Measurements from ENCODE around the gene XIRP1. TPM values are rescaled to one million over a fixed set of nuclear protein-coding genes. Genes with fewer than 3 reads are reported as not detected.

XIRP1 gene
- total RNA-seq, 1 donor from 2014 or later: not detected

DNA sequence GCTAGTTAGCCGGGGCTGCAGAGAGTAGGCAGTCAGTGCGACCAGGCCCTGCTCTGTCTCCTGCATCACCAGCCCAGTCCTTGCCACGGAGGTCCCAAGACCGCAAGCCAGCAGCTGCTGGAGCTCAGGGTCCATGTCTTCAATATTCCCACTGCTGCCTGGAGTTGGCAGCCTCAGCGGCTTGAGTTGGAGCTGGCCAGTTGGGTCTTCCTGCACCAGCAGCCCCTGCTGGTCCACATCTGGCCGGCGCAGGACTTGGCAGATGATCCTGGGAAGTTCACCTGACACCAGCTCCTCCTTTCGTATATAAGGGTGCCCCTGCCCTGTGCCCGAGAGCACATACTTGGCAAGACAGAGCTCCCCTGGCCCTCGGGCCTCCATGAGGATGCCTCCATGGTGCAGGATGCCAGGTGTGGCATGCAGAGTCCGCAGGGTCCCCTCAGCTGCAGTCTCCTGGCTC lies 5.7 kb downstream of the XIRP1 start:
- Histone ChIP-seq H3K4me1 (no peaks in the 10 kb centered on the region), H3K27me3 (no peaks in the 10 kb centered on the region), H3K27ac (no peak overlapping the region), H3K9me3 (no peaks in the 10 kb centered on the region), H3K4me3 (no peak overlapping the region), H3K36me3 (no peaks in the 10 kb centered on the region)
- intact Hi-C loops (cut with DNase I): loop anchor here (10.0 kb wide), 1 partner anchor 52 kb away; no protein-coding TSS in a partner anchor
- TF ChIP-seq, protein P1, sequence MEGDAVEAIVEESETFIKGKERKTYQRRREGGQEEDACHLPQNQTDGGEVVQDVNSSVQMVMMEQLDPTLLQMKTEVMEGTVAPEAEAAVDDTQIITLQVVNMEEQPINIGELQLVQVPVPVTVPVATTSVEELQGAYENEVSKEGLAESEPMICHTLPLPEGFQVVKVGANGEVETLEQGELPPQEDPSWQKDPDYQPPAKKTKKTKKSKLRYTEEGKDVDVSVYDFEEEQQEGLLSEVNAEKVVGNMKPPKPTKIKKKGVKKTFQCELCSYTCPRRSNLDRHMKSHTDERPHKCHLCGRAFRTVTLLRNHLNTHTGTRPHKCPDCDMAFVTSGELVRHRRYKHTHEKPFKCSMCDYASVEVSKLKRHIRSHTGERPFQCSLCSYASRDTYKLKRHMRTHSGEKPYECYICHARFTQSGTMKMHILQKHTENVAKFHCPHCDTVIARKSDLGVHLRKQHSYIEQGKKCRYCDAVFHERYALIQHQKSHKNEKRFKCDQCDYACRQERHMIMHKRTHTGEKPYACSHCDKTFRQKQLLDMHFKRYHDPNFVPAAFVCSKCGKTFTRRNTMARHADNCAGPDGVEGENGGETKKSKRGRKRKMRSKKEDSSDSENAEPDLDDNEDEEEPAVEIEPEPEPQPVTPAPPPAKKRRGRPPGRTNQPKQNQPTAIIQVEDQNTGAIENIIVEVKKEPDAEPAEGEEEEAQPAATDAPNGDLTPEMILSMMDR (IDR thresholded peaks at IDR 0.05): no peak
- no peak for DNase-seq (ENCODE audit: low spot score in 2 of 2)

DNA sequence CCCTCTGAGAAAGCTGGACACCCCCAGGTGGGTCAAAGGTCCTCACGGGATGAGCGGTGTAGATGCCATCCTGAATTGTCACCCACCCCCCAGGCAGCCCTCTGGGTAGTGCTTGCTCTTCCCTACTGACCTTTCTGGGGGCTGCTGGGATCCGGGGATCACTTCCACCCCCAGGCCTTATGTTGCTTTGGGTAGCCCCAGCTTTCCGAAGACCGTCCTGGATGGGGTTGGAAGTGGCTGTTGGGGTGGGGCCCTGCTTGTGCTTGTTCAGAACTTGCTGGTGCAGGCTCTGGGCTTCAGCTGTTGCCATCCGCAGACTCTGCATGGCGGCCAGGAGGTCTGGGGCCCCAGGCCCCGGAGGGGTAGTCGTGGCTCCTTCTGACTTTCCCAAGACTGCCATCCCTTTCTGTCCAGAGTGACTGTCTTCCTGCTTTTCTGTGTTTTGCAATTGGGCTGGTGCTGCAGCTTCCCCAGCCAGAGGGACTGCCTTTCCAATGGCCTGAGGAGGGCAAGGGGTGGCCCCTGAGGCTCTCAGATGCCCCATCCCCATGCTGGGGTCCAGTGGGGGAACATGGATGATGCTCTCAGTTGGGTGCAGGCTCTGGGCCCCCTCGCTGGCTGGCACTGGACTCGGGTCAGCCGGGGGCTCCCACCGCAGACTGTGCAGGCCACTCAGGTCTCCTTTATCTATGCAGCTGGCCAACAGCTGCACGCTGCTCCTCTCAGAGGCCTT lies 6.3 kb downstream of the XIRP1 start:
- peaks cover 0 to 5% of the 10 kb centered on the region in 2 donors for H3K4me1 ChIP-seq
- no peak overlapping the region for H3K27ac ChIP-seq
- H3K4me3 ChIP-seq: no peak overlapping the region
- intact Hi-C loops (cut with DNase I): loop anchor here (10.0 kb wide), 1 partner anchor 51 kb away; no protein-coding TSS in a partner anchor
- TF ChIP-seq, protein P1 (IDR thresholded peaks at IDR 0.05): no peak
- DNase-seq (ENCODE audit: low spot score in 2 of 2): no peak
- H3K36me3 ChIP-seq: no peaks in the 10 kb centered on the region
- H3K27me3 ChIP-seq: no peaks in the 10 kb centered on the region
- H3K9me3 ChIP-seq: no peaks in the 10 kb centered on the region

DNA sequence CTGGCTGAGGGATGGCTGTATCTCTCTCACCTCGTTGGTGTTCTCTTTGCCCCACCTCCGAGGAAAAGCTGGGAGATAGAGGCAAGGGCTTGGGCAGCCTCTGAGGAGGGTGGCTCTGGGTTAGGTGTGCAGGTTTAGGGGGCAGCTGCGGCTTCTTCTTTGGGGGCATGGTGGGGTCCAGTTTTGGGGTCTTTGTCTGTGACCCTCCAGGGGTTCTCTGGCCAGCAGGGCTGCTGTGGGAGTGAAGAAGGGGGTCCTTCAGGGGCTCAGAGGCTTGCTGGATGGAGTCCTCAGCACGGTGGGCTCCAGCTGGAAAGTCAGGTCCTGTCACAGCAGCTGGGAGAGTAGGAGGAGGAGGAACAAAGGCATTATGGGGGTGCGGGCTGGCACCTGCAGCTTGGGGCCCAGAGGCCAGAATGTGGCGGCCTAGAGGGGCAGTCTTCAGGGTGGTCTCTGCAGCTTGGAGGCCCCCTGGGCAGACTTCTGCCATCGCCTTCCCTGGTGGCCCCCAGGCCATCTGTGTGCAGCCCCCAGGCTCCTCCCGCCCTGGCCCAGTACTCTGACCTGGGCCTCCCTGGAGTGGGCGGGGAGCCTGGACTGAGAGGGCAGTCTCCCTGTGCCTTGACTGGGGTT lies 7.0 kb downstream of the XIRP1 start:
- intact Hi-C loops (cut with DNase I): loop anchor here (10.0 kb wide), 1 partner anchor 51 kb away; no protein-coding TSS in a partner anchor
- DNase-seq (ENCODE audit: low spot score in 2 of 2): no peak
- Histone ChIP-seq H3K4me1 (peaks cover 1 to 10% of the 10 kb centered on the region in 2 donors), H3K9me3 (no peaks in the 10 kb centered on the region), H3K27me3 (no peaks in the 10 kb centered on the region), H3K36me3 (no peaks in the 10 kb centered on the region), H3K4me3 (no peak overlapping the region), H3K27ac (no peak overlapping the region)
- TF ChIP-seq, protein P1 (IDR thresholded peaks at IDR 0.05): no peak

DNA sequence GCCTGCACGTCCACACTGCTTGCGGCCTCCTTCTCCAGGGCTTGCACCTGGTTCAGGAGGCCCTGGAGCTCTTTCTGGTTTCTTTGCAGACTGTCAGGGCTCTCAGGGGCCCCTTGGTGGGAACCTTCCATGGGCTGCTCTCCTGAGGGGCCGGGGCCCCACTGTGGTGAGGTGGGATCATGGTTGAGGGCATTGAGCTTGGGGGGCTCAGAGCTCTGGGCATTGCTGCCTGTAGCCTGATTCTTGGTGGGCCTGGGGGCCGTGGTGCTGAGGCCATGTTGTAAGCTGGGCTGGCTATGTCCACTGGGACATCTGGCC lies 7.5 kb downstream of the XIRP1 start:
- H3K9me3 ChIP-seq: no peaks in the 10 kb centered on the region
- no peaks in the 10 kb centered on the region for H3K36me3 ChIP-seq
- no peaks in the 10 kb centered on the region for H3K27me3 ChIP-seq
- no peak for DNase-seq (ENCODE audit: low spot score in 2 of 2)
- H3K27ac ChIP-seq: no peak overlapping the region
- intact Hi-C loops (cut with DNase I): loop anchor here (5.0 to 10.0 kb wide), 2 partner anchors 50 to 197 kb away; partner anchors contain the start of gene SLC25A38
- peaks cover 6 to 15% of the 10 kb centered on the region in 2 donors for H3K4me1 ChIP-seq
- TF ChIP-seq, protein P1 (IDR thresholded peaks at IDR 0.05): no peak
- H3K4me3 ChIP-seq: no peak overlapping the region

DNA sequence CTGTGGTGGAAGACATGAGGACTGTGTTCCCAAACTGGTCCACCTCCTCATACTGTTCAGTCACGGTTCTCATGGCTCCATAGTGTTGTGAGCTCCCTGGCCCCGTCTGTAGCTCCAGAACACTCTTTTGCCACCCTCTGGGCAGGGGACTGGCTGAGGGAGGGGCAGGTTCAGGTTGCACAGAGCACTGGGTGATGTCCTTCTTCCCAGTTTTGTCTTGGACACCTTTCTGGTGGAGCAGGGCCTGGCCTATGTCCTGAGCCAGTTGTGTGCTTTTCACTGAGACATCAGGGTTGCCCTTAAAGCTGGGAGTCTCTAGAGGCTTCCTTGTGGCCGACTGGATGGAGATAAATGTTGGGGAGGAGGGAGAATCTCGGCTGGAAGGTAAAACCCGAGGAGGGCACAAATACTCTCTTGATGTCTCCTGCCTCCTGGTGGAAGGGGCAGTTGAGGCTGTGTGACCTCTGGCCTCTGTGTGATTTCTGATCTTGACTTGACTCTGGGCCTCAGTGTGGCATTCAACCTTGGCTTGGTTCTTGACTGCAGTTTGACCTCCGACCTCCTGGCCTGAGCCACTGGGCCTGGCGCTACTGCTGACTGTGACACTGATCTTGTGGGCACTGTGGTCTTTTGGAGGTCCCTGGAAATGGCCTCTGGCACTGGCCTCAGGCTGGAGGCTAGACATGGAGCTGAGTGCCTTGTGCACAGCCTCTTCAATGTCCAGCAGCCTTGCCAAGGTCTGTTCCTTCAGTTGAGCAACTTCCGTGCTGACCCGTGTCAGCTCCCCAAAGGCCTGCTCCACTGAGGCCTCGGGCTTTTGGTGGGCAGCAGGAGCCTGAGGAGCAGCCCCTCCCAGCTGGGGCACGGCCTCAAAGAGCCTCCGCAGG lies 8.1 kb downstream of the XIRP1 start:
- Histone ChIP-seq H3K36me3 (no peaks in the 10 kb centered on the region), H3K9me3 (no peaks in the 10 kb centered on the region), H3K4me3 (no peak overlapping the region), H3K4me1 (peaks cover 11 to 21% of the 10 kb centered on the region in 2 donors), H3K27ac (peak overlapping the region in 1 of 2 donors; percentile 45), H3K27me3 (no peaks in the 10 kb centered on the region)
- intact Hi-C loops (cut with DNase I): loop anchor here (5.0 to 10.0 kb wide), 2 partner anchors 50 to 198 kb away; partner anchors contain the start of gene SLC25A38
- no peak for DNase-seq (ENCODE audit: low spot score in 2 of 2)
- TF ChIP-seq, protein P1 (IDR thresholded peaks at IDR 0.05): no peak

Data from ascending aorta (tissue), 2 donors.